ENCODE results near the gene FAM13A.

The FAM13A gene

DNA sequence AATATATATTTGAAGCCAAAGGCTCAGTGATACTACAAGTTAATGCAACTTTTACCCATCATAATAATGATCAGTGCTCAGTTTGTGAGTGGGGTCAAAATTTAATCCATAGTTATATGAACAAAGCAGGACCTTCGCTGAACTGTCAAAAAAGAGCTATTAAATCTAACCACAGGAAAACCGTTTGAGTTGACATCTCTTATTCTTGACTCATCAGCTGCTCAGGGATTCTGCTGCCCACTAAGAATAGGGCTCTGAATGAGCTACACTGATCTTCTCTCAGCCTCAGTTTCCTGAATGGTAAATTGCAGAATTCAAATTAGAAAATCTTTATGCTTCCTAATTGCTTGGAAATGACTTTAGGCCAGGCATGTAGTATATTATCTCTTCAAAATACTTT, 314.4 kb downstream of the FAM13A start:
- Histone ChIP-seq H3K4me1 (ENCODE audit: control insufficient read depth, insufficient read depth, low read length) (0 out of 2 replicates have a peak, but pooled peaks cover 3% of the 10 kb centered on the region), H3K27me3 (ENCODE audit: control insufficient read depth, insufficient read depth, low read length) (no peaks in the 10 kb centered on the region), H3K36me3 (ENCODE audit: control insufficient read depth, insufficient read depth, low read length) (no peaks in the 10 kb centered on the region), H3K4me3 (ENCODE audit: low read length) (no peak overlapping the region), H3K27ac (ENCODE audit: low read length) (no peak overlapping the region), H3K9me3 (ENCODE audit: control insufficient read depth, insufficient read depth, low read length) (no peaks in the 10 kb centered on the region)
- WGBS (ENCODE audit: insufficient coverage, insufficient read length) = no CpG with 5 or more reads among the region's 2 CpGs
- no peak for DNase-seq (ENCODE audit: low read depth, low spot score)

DNA sequence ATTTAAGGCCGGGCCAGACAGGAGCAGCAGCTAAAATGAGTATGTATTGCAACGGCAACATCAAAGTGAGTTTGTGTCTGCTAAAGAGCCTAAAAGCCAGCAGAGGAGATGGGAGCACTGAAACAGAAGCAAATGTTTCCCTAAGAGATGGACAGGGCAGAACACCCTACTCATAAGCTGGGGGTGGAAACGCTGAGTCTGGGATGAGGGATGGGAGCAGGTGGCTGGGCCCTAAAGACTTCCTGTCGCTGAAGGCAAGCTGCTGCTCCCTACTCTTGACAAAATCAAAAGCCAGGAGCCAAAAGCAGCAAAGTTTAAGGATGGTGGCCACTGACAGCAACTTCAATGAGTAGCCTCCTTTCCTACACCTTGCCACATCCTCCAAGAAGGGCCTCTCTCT, 318.8 kb downstream of the FAM13A start:
- WGBS (ENCODE audit: insufficient coverage, insufficient read length) = no CpG with 5 or more reads among the region's 4 CpGs
- 0 out of 2 replicates have a peak, but pooled peaks cover 3% of the 10 kb centered on the region for H3K4me1 ChIP-seq (ENCODE audit: control insufficient read depth, insufficient read depth, low read length)
- H3K27me3 ChIP-seq (ENCODE audit: control insufficient read depth, insufficient read depth, low read length) = no peaks in the 10 kb centered on the region
- no peaks in the 10 kb centered on the region for H3K9me3 ChIP-seq (ENCODE audit: control insufficient read depth, insufficient read depth, low read length)
- H3K36me3 ChIP-seq (ENCODE audit: control insufficient read depth, insufficient read depth, low read length) = peaks cover 2% of the 10 kb centered on the region; the same call in 1 of the 2 replicates
- H3K27ac ChIP-seq (ENCODE audit: low read length) = no peak overlapping the region
- no peak for DNase-seq (ENCODE audit: low read depth, low spot score)
- no peak overlapping the region for H3K4me3 ChIP-seq (ENCODE audit: low read length)

DNA sequence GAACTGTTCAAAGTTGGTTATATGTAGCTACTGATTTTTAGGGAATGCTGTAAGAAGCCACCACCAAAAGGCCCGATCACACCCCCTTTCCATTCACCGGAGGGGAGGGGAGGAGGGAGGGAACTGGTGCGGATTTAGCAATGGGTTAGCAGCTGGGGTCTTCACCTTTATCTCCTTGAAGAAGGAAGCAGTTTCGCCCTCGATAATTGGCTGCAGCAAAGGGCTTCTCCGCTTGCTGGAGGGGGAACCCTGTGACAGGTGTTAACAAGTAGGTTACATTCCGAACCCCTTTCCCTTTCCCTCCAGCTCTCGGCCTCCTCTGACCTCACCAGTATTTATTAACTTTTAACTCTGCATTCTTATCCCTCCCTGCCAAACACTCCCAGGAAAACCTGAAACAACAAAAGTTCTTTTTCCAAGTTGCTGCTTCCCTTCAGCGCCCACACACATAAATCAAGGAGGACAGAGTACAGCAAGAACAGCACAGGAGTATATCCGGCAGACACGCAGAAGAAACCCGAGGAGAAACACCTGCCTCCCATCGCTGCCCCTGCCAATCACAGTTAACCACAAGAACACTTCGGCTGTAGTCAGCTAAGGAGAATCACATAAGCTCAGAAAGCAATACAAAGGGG, 319.6 kb downstream of the FAM13A start:
- Histone ChIP-seq H3K4me3 (ENCODE audit: low read length) (no peak overlapping the region), H3K9me3 (ENCODE audit: control insufficient read depth, insufficient read depth, low read length) (no peaks in the 10 kb centered on the region), H3K27me3 (ENCODE audit: control insufficient read depth, insufficient read depth, low read length) (no peaks in the 10 kb centered on the region), H3K4me1 (ENCODE audit: control insufficient read depth, insufficient read depth, low read length) (0 out of 2 replicates have a peak, but pooled peaks cover 3% of the 10 kb centered on the region), H3K27ac (ENCODE audit: low read length) (no peak overlapping the region), H3K36me3 (ENCODE audit: control insufficient read depth, insufficient read depth, low read length) (peaks cover 2% of the 10 kb centered on the region; the same call in 1 of the 2 replicates)
- DNase-seq (ENCODE audit: low read depth, low spot score) = no peak
- no CpG with 5 or more reads among the region's 14 CpGs for WGBS (ENCODE audit: insufficient coverage, insufficient read length)

DNA sequence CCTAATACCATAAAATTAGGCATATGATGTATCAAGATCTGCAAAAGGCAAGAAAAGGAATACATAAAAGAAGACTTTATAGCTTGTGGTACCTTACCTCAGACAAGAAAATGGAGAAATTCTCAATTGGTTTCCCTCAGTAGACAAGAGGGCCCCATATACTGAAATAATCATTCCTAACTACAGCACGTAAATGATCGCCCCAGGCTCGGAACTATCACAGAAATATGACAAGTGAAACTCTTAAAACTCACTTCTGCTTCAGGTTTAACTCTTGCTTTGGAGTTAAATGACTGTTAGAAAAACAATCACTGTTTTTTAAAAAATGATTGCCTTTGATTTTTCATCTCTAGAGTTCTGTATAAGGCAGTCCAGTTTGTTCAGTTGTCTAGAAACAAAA, 320.7 kb downstream of the FAM13A start:
- Histone ChIP-seq H3K27ac (ENCODE audit: low read length) (no peak overlapping the region), H3K9me3 (ENCODE audit: control insufficient read depth, insufficient read depth, low read length) (no peaks in the 10 kb centered on the region), H3K4me1 (ENCODE audit: control insufficient read depth, insufficient read depth, low read length) (0 out of 2 replicates have a peak, but pooled peaks cover 3% of the 10 kb centered on the region), H3K36me3 (ENCODE audit: control insufficient read depth, insufficient read depth, low read length) (peaks cover 2% of the 10 kb centered on the region; the same call in 1 of the 2 replicates), H3K27me3 (ENCODE audit: control insufficient read depth, insufficient read depth, low read length) (no peaks in the 10 kb centered on the region), H3K4me3 (ENCODE audit: low read length) (no peak overlapping the region)
- DNase-seq (ENCODE audit: low read depth, low spot score) = no peak
- WGBS (ENCODE audit: insufficient coverage, insufficient read length) = no CpG with 5 or more reads among the region's 3 CpGs

DNA sequence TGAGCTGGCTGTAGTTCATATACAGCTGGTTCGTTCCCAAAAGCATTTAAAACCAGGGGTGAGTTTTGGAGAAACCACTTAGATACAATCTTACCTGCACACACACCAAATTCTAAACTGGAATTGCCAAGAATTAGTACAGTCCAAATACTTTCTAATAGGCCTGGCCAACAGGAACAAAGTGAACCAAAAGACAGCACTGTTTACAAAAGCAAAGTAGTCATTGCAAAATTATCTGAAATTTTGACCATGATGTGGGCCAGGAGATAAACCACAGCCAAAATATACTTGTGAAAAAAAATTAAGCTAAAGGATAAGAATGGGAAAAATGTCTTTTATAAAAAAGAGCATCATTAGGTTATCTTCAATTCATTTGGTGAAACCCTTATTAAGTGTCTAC, 321.4 kb downstream of the FAM13A start:
- DNase-seq (ENCODE audit: low read depth, low spot score) = no peak
- Histone ChIP-seq H3K4me1 (ENCODE audit: control insufficient read depth, insufficient read depth, low read length) (0 out of 2 replicates have a peak, but pooled peaks cover 3% of the 10 kb centered on the region), H3K9me3 (ENCODE audit: control insufficient read depth, insufficient read depth, low read length) (no peaks in the 10 kb centered on the region), H3K27me3 (ENCODE audit: control insufficient read depth, insufficient read depth, low read length) (no peaks in the 10 kb centered on the region), H3K4me3 (ENCODE audit: low read length) (no peak overlapping the region), H3K36me3 (ENCODE audit: control insufficient read depth, insufficient read depth, low read length) (peaks cover 6% of the 10 kb centered on the region; the same call in 1 of the 2 replicates), H3K27ac (ENCODE audit: low read length) (no peak overlapping the region)
- WGBS (ENCODE audit: insufficient coverage, insufficient read length) = no CpG with 5 or more reads among the region's 1 CpG

DNA sequence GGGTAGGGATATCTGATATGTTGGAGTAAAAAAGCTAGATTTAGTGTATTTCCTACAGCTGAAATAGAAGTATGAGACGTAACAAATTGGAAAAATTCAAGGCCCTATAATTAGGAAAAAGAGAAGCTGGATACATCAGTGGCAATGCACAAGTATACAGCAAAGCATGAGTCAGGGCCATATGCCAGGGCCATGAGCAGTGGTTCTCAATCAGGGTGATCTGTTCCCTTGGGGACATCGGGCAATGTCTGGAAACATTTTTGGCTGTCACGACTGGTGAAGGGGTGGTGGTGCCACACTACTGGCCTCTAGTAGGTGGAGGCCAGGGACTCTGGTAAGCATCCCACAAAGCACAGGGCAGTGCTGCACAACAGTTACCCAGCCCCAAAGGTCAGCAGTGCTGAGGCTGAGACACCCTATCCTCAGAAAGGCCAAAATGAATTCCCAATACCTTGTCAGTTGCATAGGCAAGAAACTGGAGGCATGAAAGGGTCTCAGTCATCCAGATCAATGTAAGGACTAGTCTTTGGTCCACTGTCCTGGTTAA, 322.5 kb downstream of the FAM13A start:
- no peak for DNase-seq (ENCODE audit: low read depth, low spot score)
- WGBS (ENCODE audit: insufficient coverage, insufficient read length) = no CpG with 5 or more reads among the region's 3 CpGs
- Histone ChIP-seq H3K9me3 (ENCODE audit: control insufficient read depth, insufficient read depth, low read length) (no peaks in the 10 kb centered on the region), H3K27ac (ENCODE audit: low read length) (no peak overlapping the region), H3K27me3 (ENCODE audit: control insufficient read depth, insufficient read depth, low read length) (no peaks in the 10 kb centered on the region), H3K36me3 (ENCODE audit: control insufficient read depth, insufficient read depth, low read length) (peaks cover 6% of the 10 kb centered on the region; the same call in 1 of the 2 replicates), H3K4me1 (ENCODE audit: control insufficient read depth, insufficient read depth, low read length) (0 out of 2 replicates have a peak, but pooled peaks cover 3% of the 10 kb centered on the region), H3K4me3 (ENCODE audit: low read length) (no peak overlapping the region)

DNA sequence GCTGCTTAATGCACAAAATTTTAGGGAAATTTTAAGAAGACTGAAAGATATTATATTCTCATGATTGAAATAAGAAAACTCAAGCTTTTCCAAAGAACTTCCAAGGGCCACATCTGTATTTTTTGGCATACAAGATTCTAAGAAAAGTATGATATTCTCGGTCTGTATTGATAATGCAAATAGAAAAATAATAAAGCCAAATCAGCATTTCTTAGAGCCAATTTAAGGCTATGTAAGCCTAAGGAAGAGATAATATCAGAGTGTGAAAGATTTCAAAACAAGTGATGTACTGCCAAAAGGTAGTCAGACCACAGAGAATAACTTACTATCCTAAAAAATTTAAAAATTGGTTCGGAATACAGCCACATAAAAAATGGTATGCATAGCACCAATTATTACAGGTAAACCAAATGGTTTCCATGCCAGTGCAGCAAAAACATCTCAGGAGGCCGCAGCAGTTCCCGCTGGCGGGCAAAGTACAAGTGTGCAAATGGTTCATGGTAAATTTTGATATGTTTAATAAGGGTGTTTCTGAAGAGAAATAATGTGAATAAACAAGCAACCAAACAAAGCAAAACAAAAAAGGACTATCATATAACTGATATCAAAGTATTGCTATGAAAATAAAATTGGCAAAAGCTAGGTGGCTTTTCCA, 324.1 kb downstream of the FAM13A start:
- no CpG with 5 or more reads among the region's 5 CpGs for WGBS (ENCODE audit: insufficient coverage, insufficient read length)
- DNase-seq (ENCODE audit: low read depth, low spot score) = no peak
- Histone ChIP-seq H3K36me3 (ENCODE audit: control insufficient read depth, insufficient read depth, low read length) (peaks cover 11% of the 10 kb centered on the region), H3K4me1 (ENCODE audit: control insufficient read depth, insufficient read depth, low read length) (no peaks in the 10 kb centered on the region), H3K4me3 (ENCODE audit: low read length) (no peak overlapping the region), H3K27ac (ENCODE audit: low read length) (no peak overlapping the region), H3K9me3 (ENCODE audit: control insufficient read depth, insufficient read depth, low read length) (no peaks in the 10 kb centered on the region), H3K27me3 (ENCODE audit: control insufficient read depth, insufficient read depth, low read length) (no peaks in the 10 kb centered on the region)

DNA sequence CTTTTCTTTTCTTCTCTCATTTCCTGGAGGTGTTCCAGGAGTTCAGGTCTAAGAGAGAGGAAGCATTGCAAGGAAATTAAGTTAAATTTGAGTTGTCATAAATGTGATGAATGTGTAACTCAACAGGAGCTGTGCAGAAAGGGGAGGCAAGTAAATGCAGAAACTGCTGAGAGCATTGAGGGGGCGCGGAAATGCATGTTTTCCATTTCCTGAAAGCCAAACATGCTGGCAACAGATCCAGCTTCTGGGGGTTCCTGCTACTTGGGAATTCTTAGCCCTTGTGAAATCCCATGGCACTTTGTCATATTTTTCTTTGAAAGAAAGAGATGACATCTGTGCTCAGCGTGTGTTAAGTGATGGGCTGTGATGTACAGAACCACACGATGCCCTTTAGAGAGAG, 325.6 kb downstream of the FAM13A start:
- no peaks in the 10 kb centered on the region for H3K4me1 ChIP-seq (ENCODE audit: control insufficient read depth, insufficient read depth, low read length)
- no peak overlapping the region for H3K27ac ChIP-seq (ENCODE audit: low read length)
- no peaks in the 10 kb centered on the region for H3K9me3 ChIP-seq (ENCODE audit: control insufficient read depth, insufficient read depth, low read length)
- no CpG with 5 or more reads among the region's 4 CpGs for WGBS (ENCODE audit: insufficient coverage, insufficient read length)
- DNase-seq (ENCODE audit: low read depth, low spot score) = no peak
- H3K36me3 ChIP-seq (ENCODE audit: control insufficient read depth, insufficient read depth, low read length) = peaks cover 15% of the 10 kb centered on the region
- no peak overlapping the region for H3K4me3 ChIP-seq (ENCODE audit: low read length)
- no peaks in the 10 kb centered on the region for H3K27me3 ChIP-seq (ENCODE audit: control insufficient read depth, insufficient read depth, low read length)

DNA sequence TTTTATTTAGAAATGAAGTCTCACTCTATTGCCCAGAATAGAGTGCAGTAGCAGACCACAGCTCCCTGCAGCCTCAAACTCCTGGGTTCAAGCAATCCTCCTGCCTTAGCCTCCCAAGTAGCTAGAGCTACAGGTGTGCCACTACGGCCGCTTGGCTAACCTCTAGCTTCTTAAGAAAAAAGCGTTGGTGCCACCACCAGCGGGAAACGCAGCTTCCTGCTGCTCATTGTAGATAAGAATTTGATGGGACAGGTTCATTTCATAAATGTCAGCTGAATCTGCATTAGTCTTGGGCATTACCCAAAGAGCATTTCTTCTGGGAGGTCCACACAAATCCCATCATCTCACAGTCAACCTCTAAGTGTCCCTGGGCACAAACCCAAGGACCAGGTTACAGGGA, 326.2 kb downstream of the FAM13A start:
- no peaks in the 10 kb centered on the region for H3K27me3 ChIP-seq (ENCODE audit: control insufficient read depth, insufficient read depth, low read length)
- H3K36me3 ChIP-seq (ENCODE audit: control insufficient read depth, insufficient read depth, low read length) = peaks cover 15% of the 10 kb centered on the region
- no peak for DNase-seq (ENCODE audit: low read depth, low spot score)
- H3K27ac ChIP-seq (ENCODE audit: low read length) = no peak overlapping the region
- no CpG with 5 or more reads among the region's 5 CpGs for WGBS (ENCODE audit: insufficient coverage, insufficient read length)
- no peaks in the 10 kb centered on the region for H3K9me3 ChIP-seq (ENCODE audit: control insufficient read depth, insufficient read depth, low read length)
- H3K4me3 ChIP-seq (ENCODE audit: low read length) = no peak overlapping the region
- no peaks in the 10 kb centered on the region for H3K4me1 ChIP-seq (ENCODE audit: control insufficient read depth, insufficient read depth, low read length)

DNA sequence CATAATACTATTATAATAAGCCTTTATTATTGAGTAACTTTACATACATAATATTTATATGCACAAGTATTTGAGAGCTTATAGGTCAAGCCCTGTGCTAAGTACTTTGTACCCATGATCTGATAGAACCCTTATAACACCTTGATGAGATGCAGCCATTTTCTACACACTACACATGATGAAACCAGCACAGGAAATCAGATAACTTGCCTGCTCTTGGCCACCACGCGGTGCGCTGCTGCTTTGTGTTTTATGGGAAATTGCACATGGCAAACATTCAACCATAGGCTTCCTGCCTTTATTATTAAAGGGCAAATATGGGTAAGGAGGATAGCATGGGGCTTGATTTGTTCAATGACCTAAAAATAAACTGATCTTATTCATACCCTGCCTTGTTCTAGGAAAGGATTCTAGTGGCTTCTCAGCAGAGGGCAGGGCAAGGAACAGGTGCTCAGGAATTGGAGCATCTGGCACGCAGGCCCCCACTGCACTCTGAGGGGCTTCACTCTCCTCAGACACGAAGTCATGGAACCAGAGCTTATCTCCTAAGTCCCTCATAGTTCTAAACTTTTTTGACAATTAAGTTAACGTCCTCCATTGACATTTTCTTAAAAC, 327.7 kb downstream of the FAM13A start:
- Histone ChIP-seq H3K4me1 (ENCODE audit: control insufficient read depth, insufficient read depth, low read length) (no peaks in the 10 kb centered on the region), H3K4me3 (ENCODE audit: low read length) (no peak overlapping the region), H3K36me3 (ENCODE audit: control insufficient read depth, insufficient read depth, low read length) (peaks cover 13% of the 10 kb centered on the region), H3K27me3 (ENCODE audit: control insufficient read depth, insufficient read depth, low read length) (no peaks in the 10 kb centered on the region), H3K9me3 (ENCODE audit: control insufficient read depth, insufficient read depth, low read length) (no peaks in the 10 kb centered on the region), H3K27ac (ENCODE audit: low read length) (no peak overlapping the region)
- DNase-seq (ENCODE audit: low read depth, low spot score) = no peak
- no CpG with 5 or more reads among the region's 6 CpGs for WGBS (ENCODE audit: insufficient coverage, insufficient read length)
